T1000 (cell line): ENCODE measurements around the gene KIF5C.

ENCODE experiments used
- DNase-seq: peaks from one replicate; lab custom pipeline; 2025; ENCODE audit warnings: mixed read lengths; lab: John Stamatoyannopoulos, UW

Gene KIF5C

GRCh38 chr2:148888003-148888501, 13.0 kb downstream of the KIF5C start:
- DNase-seq, result no peak

DNA sequence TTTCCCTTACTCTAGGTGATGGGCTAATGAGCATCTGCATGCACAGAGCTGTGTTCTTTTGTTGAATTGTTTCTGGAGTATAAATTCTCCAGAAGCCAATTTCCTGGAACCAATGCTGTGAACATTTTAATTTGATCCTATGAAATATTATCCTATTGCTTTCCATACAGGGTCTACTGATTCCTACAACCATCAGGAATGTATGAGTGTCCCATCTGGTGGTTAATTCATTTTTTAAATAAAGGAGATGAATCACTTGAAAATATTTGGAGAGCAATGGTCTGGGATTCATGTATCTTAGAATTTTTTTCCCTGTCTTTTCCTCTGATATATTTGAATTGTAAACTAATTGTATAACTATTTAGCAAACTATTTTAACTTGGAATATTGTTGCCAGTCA, 14.0 kb downstream of the KIF5C start:
- no peak for DNase-seq

DNA sequence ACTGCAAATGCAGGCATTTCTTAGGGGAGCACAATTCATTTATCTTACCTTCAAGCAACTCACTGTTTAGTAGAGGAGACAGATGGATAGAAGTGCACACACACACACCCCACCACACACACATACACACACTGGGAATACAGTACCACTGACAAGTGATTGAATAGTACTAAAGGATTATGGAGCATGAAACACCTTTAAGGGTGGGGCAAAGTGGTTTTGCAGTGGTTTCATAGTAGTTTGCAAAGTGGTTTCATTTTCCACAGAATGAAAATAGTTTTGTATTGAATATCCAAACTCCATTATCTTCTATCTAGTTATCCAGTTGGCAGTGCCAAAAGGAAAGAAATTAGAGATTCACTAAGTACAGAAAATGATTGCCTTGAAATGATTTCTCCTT, 18.9 kb downstream of the KIF5C start:
- DNase-seq, result no peak

DNA sequence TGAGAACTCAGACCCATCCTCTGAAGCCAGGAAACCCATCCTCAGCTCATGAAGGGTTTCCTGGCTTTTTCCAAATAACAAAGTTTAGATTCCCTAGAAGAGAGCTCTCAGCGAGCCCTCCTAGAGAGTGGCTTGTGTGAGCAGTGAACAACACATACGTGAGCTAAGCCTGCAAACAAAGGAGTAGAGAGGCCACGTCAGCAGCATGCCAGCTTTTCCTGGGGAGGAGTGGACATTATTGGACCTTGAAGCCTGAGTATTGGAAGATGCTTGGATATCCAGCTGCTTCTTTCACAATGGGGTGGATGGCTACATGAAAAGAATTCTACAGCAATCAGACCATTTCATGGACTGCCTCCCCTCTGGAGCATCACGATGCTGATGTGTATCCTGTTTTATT, 21.1 kb downstream of the KIF5C start:
- no peak for DNase-seq

- DNase-seq, result no peak
Measured at GRCh38 chr2:148899638-148900318, 24.8 kb downstream of the KIF5C start.

- no peak for DNase-seq
Measured at GRCh38 chr2:148900350-148900837, 25.4 kb downstream of the KIF5C start.

GRCh38 chr2:148901142-148901541, 26.1 kb downstream of the KIF5C start:
- no peak for DNase-seq

DNA sequence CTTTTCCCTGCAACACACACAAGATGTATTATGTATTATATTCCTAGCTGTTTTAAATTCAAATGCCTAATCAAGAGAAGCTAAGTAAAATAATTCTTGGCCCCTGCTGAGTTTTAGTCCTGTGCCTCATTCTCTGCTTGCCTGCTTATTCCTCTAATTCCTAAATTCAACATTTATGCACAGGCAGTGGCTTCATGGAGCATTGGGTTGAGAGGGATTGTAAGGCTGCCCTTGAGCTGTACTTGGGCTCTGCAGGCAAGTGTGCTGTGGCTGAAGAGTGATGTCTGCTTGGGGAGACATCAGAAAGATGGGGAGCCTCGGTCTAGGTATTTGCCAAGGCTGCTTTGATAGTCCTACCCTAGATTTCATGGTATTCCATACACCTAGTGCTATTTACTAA, 27.8 kb downstream of the KIF5C start:
- DNase-seq, result no peak

DNA sequence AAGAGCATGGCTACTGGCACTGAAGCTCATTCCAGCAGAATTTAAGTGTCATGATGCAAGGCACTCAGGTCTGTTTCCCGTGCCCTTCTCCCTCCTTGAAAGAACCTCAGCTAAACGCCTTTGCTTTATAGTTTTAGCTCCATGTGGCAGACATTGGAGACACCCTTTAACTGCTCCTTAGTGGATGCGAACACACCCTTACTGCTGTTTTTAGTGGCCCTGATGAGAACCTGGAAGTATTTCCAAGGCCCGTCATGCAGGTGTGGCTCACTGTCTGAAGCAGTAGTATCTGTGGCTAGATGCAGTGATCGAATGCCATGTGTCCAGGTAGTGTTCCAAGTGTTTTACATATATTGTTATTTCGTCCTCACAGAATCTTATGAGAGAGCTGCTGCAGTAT, 28.3 kb downstream of the KIF5C start:
- no peak for DNase-seq

DNA sequence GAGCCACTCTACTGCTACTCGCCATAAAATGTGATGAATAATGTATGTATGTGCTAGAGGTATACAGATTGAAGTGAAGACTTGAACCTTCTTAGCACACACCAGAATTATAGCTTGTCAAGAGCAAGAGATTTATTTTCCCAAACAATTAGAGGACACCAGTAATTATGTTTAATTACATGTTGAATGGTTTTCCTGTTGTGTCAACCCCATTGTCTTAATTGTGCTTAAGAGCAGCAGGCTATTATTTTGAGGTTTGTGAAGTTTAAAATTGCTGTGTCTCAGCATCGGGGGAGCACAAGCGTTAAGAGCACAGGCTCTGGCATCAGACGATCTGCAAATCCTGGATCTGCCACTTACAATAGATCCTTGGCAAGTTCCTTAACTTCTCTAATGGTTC, 29.0 kb downstream of the KIF5C start:
- DNase-seq, result no peak

DNA sequence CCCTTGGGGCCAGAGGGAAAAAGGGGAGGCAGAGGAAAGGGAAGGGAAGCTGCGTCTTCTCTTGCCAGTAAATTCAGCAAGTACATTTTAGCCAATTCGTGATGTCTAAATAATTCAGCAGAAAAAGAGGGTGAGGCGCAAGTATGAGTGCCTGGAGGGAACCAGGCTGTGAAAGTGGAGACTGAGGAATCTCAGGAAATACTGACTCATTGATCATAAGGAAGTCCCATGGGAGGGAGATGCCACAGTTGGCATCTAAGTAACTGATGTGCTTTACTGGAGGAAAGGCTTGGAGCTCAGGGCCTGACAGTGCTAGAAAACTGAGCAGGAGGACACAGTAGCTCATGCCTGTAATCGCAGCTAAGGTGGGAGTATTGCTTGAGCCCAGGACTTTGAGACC, 31.1 kb downstream of the KIF5C start:
- DNase-seq, result peak; percentile 52

GRCh38 chr2:148907085-148907785, 32.2 kb downstream of the KIF5C start:
- DNase-seq, result no peak

- DNase-seq, result no peak
Measured at GRCh38 chr2:148909114-148909513, 34.1 kb downstream of the KIF5C start.

GRCh38 chr2:148913061-148913460, 38.0 kb downstream of the KIF5C start:
- DNase-seq, result no peak

GRCh38 chr2:148913492-148913891, 38.5 kb downstream of the KIF5C start:
- no peak for DNase-seq

DNA sequence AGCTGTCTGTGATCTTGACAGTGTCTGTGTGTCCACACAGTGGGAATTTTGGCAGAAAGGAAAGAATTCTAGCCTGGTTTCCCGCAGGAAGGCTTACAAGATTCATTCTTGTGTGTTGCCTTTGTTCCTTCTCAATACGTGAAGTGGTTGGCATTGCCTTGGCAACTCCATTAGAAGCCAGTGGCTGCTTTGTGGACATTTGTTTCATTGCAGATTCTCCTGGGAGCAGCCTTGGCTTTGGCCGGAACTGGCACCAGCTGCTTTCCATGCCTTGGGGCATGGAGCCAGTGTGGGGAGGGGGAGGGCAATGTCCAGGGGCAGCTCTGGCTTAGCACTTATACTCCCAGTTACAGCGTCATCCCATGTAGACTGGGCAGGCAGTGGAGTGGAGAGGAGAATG, 39.4 kb downstream of the KIF5C start:
- DNase-seq, result no peak

DNA sequence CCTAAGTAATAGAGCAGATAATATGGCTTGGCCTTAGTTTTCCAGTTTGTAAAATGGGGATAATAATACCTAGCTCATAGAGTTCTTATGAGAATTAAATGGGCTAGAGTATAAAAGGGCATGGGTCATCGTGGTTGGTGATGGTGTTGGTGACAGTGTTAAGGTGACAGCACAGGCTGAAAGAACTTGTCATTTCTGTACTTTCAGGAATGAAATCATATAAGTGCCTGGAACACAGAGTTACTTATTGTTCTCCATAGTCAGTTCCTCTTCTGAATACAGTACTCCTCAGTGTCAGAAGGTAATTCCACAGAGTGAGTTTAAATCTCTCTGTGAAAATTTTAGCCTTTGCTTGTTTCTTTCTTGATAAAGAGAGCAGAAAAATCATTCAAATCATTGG, 42.4 kb downstream of the KIF5C start:
- DNase-seq, result no peak

DNA sequence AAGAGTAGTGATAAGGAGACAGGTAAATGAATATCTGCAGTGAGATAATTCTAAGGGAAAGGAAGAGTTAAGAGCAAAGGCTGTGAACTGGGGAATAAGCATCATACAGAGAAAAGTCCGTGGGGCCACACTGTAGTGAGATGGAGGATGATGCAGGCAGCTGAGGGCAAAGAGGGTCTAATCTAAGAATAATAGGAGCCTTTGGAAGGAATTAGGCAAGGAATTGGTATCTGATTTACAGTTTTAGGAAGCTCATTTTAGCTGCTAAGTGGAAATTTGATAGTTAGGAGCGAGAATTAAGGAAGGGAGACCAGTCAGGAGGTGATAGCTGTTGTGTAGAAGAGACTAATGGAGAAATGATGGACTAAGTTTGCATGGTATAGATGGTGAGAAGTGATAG, 43.5 kb downstream of the KIF5C start:
- no peak for DNase-seq

- DNase-seq, result no peak
Measured at GRCh38 chr2:148920559-148920958, 45.5 kb downstream of the KIF5C start.

GRCh38 chr2:148922062-148922461, 47.0 kb downstream of the KIF5C start:
- DNase-seq, result no peak

- DNase-seq, result no peak
Measured at GRCh38 chr2:148922776-148923475, 47.9 kb downstream of the KIF5C start.

- DNase-seq, result no peak
Measured at GRCh38 chr2:148924514-148925178, 49.6 kb downstream of the KIF5C start.
